H9 (cell line): ENCODE data around the gene FASTKD2. TPM values are rescaled to one million over a fixed set of nuclear protein-coding genes. Genes with fewer than 3 reads are reported as not detected.

ENCODE experiments used
- DNase-seq: peaks from one replicate; pipeline ENCODE4 v3.0.0-alpha.2; 2017
- H2AFZ ChIP-seq: one replicate; pipeline ENCODE4 v1.6.1; 2013; ENCODE audit warnings: mild to moderate bottlenecking, low read length, control low read depth, moderate library complexity
- H2AK5ac ChIP-seq: 2 replicates; pipeline ENCODE4 v1.6.1; 2013; ENCODE audit warnings: low read length, control low read depth, mixed read lengths; ENCODE audit not compliant: insufficient read length
- H2BK120ac ChIP-seq: one replicate; pipeline ENCODE4 v1.6.1; 2013; ENCODE audit warnings: low read depth, mild to moderate bottlenecking, low read length, control low read depth, inconsistent platforms; ENCODE audit not compliant: poor library complexity, severe bottlenecking
- H2BK12ac ChIP-seq: 2 replicates; pipeline ENCODE4 v1.6.1; 2013; ENCODE audit warnings: low read length, control low read depth, mixed read lengths, low read depth; ENCODE audit not compliant: insufficient read length
- H2BK15ac ChIP-seq: 2 replicates; pipeline ENCODE4 v1.6.1; 2013; ENCODE audit warnings: low read depth, low read length, control low read depth
- H2BK20ac ChIP-seq: one replicate; pipeline ENCODE4 v1.6.1; 2013; ENCODE audit warnings: low read depth, mild to moderate bottlenecking, low read length, control low read depth, inconsistent platforms; ENCODE audit not compliant: poor library complexity, severe bottlenecking
- H2BK5ac ChIP-seq: 2 replicates; pipeline ENCODE4 v1.6.1; 2013; ENCODE audit warnings: low read length, control low read depth, mixed read lengths; ENCODE audit not compliant: insufficient read length
- H3K14ac ChIP-seq: 2 replicates; pipeline ENCODE4 v1.6.1; 2013; ENCODE audit warnings: low read length, control low read depth; ENCODE audit not compliant: insufficient read depth
- H3K18ac ChIP-seq: 2 replicates; pipeline ENCODE4 v1.6.1; 2013; ENCODE audit warnings: low read depth, mild to moderate bottlenecking, mixed read lengths, low read length, control low read depth; ENCODE audit not compliant: insufficient read length
- H3K23ac ChIP-seq: 2 replicates; pipeline ENCODE4 v1.6.1; 2013; ENCODE audit warnings: low read length, control low read depth, mixed read lengths, low read depth; ENCODE audit not compliant: insufficient read length
- H3K23me2 ChIP-seq: 2 replicates; pipeline ENCODE4 v1.6.1; 2013; ENCODE audit warnings: low read depth, mild to moderate bottlenecking, mixed read lengths, low read length, control low read depth; ENCODE audit not compliant: insufficient read length, poor library complexity, severe bottlenecking
- H3K27ac ChIP-seq: 2 replicates; pipeline ENCODE4 v1.5.1; 2013; ENCODE audit warnings: low read length, control low read depth, mixed read lengths, low read depth; ENCODE audit not compliant: insufficient read length
- H3K27me3 ChIP-seq: 2 replicates; pipeline ENCODE4 v1.6.1; 2013; ENCODE audit warnings: low read length, control low read depth, inconsistent platforms; ENCODE audit not compliant: insufficient read depth
- H3K4ac ChIP-seq: 2 replicates; pipeline ENCODE4 v1.6.1; 2013; ENCODE audit warnings: low read depth, mild to moderate bottlenecking, control low read depth, inconsistent platforms, low read length, moderate library complexity
- H3K4me1 ChIP-seq: 2 replicates; pipeline ENCODE4 v1.6.1; 2013; ENCODE audit warnings: low read length, control low read depth, inconsistent platforms; ENCODE audit not compliant: insufficient read depth
- H3K4me2 ChIP-seq: 2 replicates; pipeline ENCODE4 v1.6.1; 2013; ENCODE audit warnings: low read length, control low read depth, mixed read lengths; ENCODE audit not compliant: insufficient read length, insufficient read depth
- H3K56ac ChIP-seq: 2 replicates; pipeline ENCODE4 v1.6.1; 2013; ENCODE audit warnings: low read depth, mild to moderate bottlenecking, mixed read lengths, low read length, control low read depth; ENCODE audit not compliant: insufficient read length
- H3K79me1 ChIP-seq: 2 replicates; pipeline ENCODE4 v1.6.1; 2013; ENCODE audit warnings: low read depth, mild to moderate bottlenecking, moderate library complexity, low read length, control low read depth, inconsistent platforms; ENCODE audit not compliant: insufficient read depth, poor library complexity, severe bottlenecking
- H3K79me2 ChIP-seq: 2 replicates; pipeline ENCODE4 v1.6.1; 2013; ENCODE audit warnings: low read length, control low read depth, inconsistent platforms; ENCODE audit not compliant: insufficient read depth
- H3K9ac ChIP-seq: 2 replicates; pipeline ENCODE4 v1.6.1; 2013; ENCODE audit warnings: low read length, control low read depth, mixed read lengths; ENCODE audit not compliant: insufficient read length; ENCODE audit errors: extremely low read depth
- H3K9me3 ChIP-seq: one replicate; pipeline ENCODE4 v1.6.1; 2013; ENCODE audit warnings: low read depth, low read length, inconsistent platforms; ENCODE audit not compliant: control insufficient read depth
- H3T11ph ChIP-seq: one replicate; pipeline ENCODE4 v1.6.1; 2013; ENCODE audit warnings: mild to moderate bottlenecking, low read length, control low read depth, inconsistent platforms
- H4K20me1 ChIP-seq: one replicate; pipeline ENCODE4 v1.6.1; 2013; ENCODE audit not compliant: control insufficient read depth, insufficient read length, insufficient read depth
- H4K5ac ChIP-seq: 2 replicates; pipeline ENCODE4 v1.6.1; 2013; ENCODE audit warnings: low read depth, mild to moderate bottlenecking, mixed read lengths, low read length, control low read depth; ENCODE audit not compliant: insufficient read length
- H4K8ac ChIP-seq: replicated peaks from 2 replicates; pipeline ENCODE4 v1.6.1; 2013; ENCODE audit warnings: low read length, control low read depth, mixed read lengths, low read depth; ENCODE audit not compliant: insufficient read length
- H4K91ac ChIP-seq: 2 replicates; pipeline ENCODE4 v1.6.1; 2013; ENCODE audit warnings: low read depth, mild to moderate bottlenecking, moderate library complexity, mixed read lengths, low read length, control low read depth; ENCODE audit not compliant: insufficient read length
- H3K27ac Mint-ChIP-seq, 3 experiments: 2 replicates in 2 of 3; 3 replicates in 1 of 3; pipeline ENCODE4 v1.8.0; 2020 to 2021; ENCODE audit warnings: mixed read lengths in 3 of 3, mild to moderate bottlenecking in 1 of 3, moderate library complexity in 1 of 3
- H3K27me3 Mint-ChIP-seq: 2 replicates; pipeline ENCODE4 v1.8.0; 2021; ENCODE audit warnings: low read depth, mild to moderate bottlenecking, moderate library complexity, mixed read lengths
- H3K36me3 Mint-ChIP-seq, 3 experiments: 2 replicates in 2 of 3; 3 replicates in 1 of 3; pipeline ENCODE4 v1.8.0; 2020 to 2021; ENCODE audit warnings: low read depth in 3 of 3, mixed read lengths in 3 of 3; ENCODE audit not compliant: insufficient read depth in 1 of 3
- H3K4me1 Mint-ChIP-seq, 2 experiments: 2 replicates each; pipeline ENCODE4 v1.8.0; 2020; ENCODE audit warnings: mixed read lengths in 2 of 2
- H3K4me3 Mint-ChIP-seq, 2 experiments: 2 replicates in 1 of 2; 3 replicates in 1 of 2; pipeline ENCODE4 v1.8.0; 2020 to 2021; ENCODE audit warnings: mild to moderate bottlenecking in 2 of 2, mixed read lengths in 2 of 2, moderate library complexity in 1 of 2
- H3K9me3 Mint-ChIP-seq, 2 experiments: 2 replicates in 1 of 2; 3 replicates in 1 of 2; pipeline ENCODE4 v1.8.0; 2020; ENCODE audit warnings: mild to moderate bottlenecking in 2 of 2, mixed read lengths in 2 of 2, moderate library complexity in 1 of 2
- WGBS: extraction: QIAGEN DNeasy Blood & Tissue Kit; methylation state at CpG from one replicate; pipeline ENCODE4 v1.1.7; 2013; ENCODE audit warnings: missing lambda C conversion rate, low lambda C conversion rate, mixed read lengths; ENCODE audit not compliant: insufficient read length; ENCODE audit errors: extremely low coverage; 5-methylcytosine and 5-hydroxymethylcytosine counted together
- total RNA-seq: library from RNA; stranded (reverse); gene quantifications from 2 replicates; pipeline ENCODE4 v1.2.1, GENCODE V29; 2021
- TF ChIP-seq, protein P1 (sequence below): fragments of 200-600 bp; sonication (generic); conservative IDR thresholded peaks from 3 replicates; pipeline ENCODE4 v1.8.0; 2021; ENCODE audit warnings: antibody characterized with exemption, mild to moderate bottlenecking

The FASTKD2 gene
- total RNA-seq, 1 experiment from 2014 or later: 39.2 TPM

DNA sequence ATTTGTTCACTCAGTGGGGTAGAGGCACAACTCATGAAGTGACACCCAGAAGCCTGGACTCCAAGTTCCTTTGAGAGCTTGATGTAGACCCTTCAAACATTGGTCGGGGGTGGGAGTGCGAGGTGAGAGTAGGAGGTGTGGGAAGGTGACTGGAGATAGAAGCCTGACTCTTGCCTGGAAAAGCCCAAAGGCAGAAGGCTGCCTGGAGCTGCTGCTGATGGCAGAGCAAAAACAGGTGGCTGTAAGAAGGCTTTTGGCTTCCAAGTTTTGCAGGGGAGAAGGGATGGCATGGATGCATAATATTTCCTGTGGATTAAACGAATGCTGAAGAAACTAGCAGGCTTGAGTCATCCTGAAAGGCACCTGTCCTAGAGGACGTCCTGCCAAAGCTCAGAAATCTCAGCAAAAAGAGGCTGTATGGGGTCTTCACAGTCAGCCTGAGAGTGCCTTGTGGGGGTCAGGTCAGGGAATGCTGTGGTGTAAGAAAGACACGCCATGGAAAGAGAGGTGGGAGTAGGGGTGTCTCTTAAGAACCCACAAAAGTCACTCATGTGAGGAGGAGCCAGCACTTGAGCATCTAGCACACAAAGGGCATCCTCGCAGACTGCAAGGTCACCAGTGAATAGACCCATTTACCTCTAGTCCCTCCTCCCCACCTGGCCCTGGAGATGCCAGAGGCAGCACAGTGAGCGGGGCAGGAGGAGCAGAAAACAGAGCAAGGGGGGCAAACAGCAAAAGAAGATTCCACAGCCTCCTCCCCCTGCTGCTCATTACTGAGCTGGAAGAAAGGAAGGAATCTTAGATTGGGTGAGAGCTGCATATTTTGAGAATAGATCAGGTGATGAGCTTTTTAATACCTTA lies 37.5 kb downstream of the FASTKD2 start:
- H4K5ac ChIP-seq: no peak overlapping the region
- H3K4me2 ChIP-seq: no peak overlapping the region
- H3K9ac ChIP-seq: no peak overlapping the region
- no peak overlapping the region for H2BK5ac ChIP-seq
- H3K14ac ChIP-seq: no peak overlapping the region
- Mint-ChIP-seq H3K27me3 (no peaks in the 10 kb centered on the region), H3K27ac (peak overlapping the region in 1 of 3 experiments; percentile 89; a peak in 3 of 7 replicates), H3K36me3 (peaks cover 0 to 19% (median 0%) of the 10 kb centered on the region in 3 experiments; a peak in 2 of 7 replicates), H3K4me3 (no peak overlapping the region), H3K4me1 (peaks cover 45 to 75% of the 10 kb centered on the region in 2 experiments), H3K9me3 (no peaks in the 10 kb centered on the region)
- no peak overlapping the region for H2AK5ac ChIP-seq
- H3K4ac ChIP-seq: no peak overlapping the region
- no peak overlapping the region for H3K23ac ChIP-seq
- no peaks in the 10 kb centered on the region for H4K20me1 ChIP-seq
- H4K91ac ChIP-seq: no peak overlapping the region
- TF ChIP-seq, protein P1, sequence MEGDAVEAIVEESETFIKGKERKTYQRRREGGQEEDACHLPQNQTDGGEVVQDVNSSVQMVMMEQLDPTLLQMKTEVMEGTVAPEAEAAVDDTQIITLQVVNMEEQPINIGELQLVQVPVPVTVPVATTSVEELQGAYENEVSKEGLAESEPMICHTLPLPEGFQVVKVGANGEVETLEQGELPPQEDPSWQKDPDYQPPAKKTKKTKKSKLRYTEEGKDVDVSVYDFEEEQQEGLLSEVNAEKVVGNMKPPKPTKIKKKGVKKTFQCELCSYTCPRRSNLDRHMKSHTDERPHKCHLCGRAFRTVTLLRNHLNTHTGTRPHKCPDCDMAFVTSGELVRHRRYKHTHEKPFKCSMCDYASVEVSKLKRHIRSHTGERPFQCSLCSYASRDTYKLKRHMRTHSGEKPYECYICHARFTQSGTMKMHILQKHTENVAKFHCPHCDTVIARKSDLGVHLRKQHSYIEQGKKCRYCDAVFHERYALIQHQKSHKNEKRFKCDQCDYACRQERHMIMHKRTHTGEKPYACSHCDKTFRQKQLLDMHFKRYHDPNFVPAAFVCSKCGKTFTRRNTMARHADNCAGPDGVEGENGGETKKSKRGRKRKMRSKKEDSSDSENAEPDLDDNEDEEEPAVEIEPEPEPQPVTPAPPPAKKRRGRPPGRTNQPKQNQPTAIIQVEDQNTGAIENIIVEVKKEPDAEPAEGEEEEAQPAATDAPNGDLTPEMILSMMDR: no peak
- H3K4me1 ChIP-seq: peaks cover 15% of the 10 kb centered on the region
- DNase-seq: peak; percentile 82
- H3K23me2 ChIP-seq: no peaks in the 10 kb centered on the region
- no peak overlapping the region for H3K56ac ChIP-seq
- H3K27ac ChIP-seq: peak overlapping the region; percentile 0
- no peak overlapping the region for H3T11ph ChIP-seq
- H3K79me1 ChIP-seq: no peaks in the 10 kb centered on the region
- no CpG with 5 or more reads among the region's 7 CpGs for WGBS
- H2AFZ ChIP-seq: no peak overlapping the region
- H3K79me2 ChIP-seq: no peaks in the 10 kb centered on the region
- no peak overlapping the region for H2BK15ac ChIP-seq
- no peak overlapping the region for H2BK12ac ChIP-seq
- no peak overlapping the region for H3K18ac ChIP-seq
- no peak overlapping the region for H2BK20ac ChIP-seq
- no peaks in the 10 kb centered on the region for H3K27me3 ChIP-seq
- no peak overlapping the region for H4K8ac ChIP-seq
- H2BK120ac ChIP-seq: no peak overlapping the region
- no peaks in the 10 kb centered on the region for H3K9me3 ChIP-seq
